Activated CD8-positive, alpha-beta memory T cell treated with anti-CD3 and anti-CD28 coated beads, Interleukin-2, amount 50 U/mL, for 24 hours (primary cell): ENCODE results near the gene TMF1.

Experiments
- DNase-seq: peaks from one replicate; pipeline ENCODE4 v3.0.0-alpha.2; 2020; ENCODE audit errors: extremely low read depth

TMF1 gene

GRCh38 chr3:69013253-69014021, 38.7 kb downstream of the TMF1 start, which contains the start of gene EOGT:
Gene EOGT (minus strand): TSS chr3:69013684. CDS start chr3:69009846, 3,838 bp downstream.
- peak; percentile 50 for DNase-seq

GRCh38 chr3:69012800-69013252, 39.3 kb downstream of the TMF1 start:
- DNase-seq: no peak

- DNase-seq: no peak
Observed at GRCh38 chr3:69012100-69012799, 39.9 kb downstream of the TMF1 start.

GRCh38 chr3:69011096-69011730, 40.9 kb downstream of the TMF1 start:
- DNase-seq: no peak

- DNase-seq: no peak
Observed at GRCh38 chr3:69009559-69010410, 42.3 kb downstream of the TMF1 start.

- DNase-seq: no peak
Observed at GRCh38 chr3:69008980-69009379, 43.2 kb downstream of the TMF1 start.

GRCh38 chr3:69005791-69006482, 46.2 kb downstream of the TMF1 start:
- DNase-seq: no peak

- no peak for DNase-seq
Observed at GRCh38 chr3:69005071-69005790, 46.9 kb downstream of the TMF1 start.

- DNase-seq: no peak
Observed at GRCh38 chr3:69004138-69004537, 48.0 kb downstream of the TMF1 start.

- DNase-seq: no peak
Observed at GRCh38 chr3:68999605-69000004, 52.5 kb downstream of the TMF1 start.

- DNase-seq: no peak
Observed at GRCh38 chr3:68999158-68999557, 53.0 kb downstream of the TMF1 start.

GRCh38 chr3:68997887-68998286, 54.2 kb downstream of the TMF1 start:
- no peak for DNase-seq

GRCh38 chr3:68996356-68996995, 55.7 kb downstream of the TMF1 start:
- no peak for DNase-seq

- DNase-seq: no peak
Observed at GRCh38 chr3:68988740-68989139, 63.4 kb downstream of the TMF1 start.

- DNase-seq: no peak
Observed at GRCh38 chr3:68987322-68987721, 64.8 kb downstream of the TMF1 start.

- DNase-seq: no peak
Observed at GRCh38 chr3:68986496-68987208, 65.5 kb downstream of the TMF1 start.

GRCh38 chr3:68985146-68985790, 66.9 kb downstream of the TMF1 start:
- DNase-seq: no peak

GRCh38 chr3:68984011-68984530, 68.1 kb downstream of the TMF1 start:
- DNase-seq: no peak
